Stimulated activated naive CD8-positive, alpha-beta T cell treated with anti-CD3 and anti-CD28 coated beads, Interleukin-15, Interleukin-2, amounts not matched to agents 100 U/mL and 50 U/mL, for 24 hours (primary cell): ENCODE measurements around the gene ZNF69.
"Not testable (repeated sequence)": the region's sequence is repeated elsewhere in the genome, so short reads cannot be mapped to it uniquely, and the experiment has no call there.

Experiments
- ATAC-seq: fragments of 150-1000 bp; cut with Tn5 transposase; one replicate; pipeline ENCODE4 v1.10.0; 2021
- DNase-seq: peaks from one replicate; pipeline ENCODE4 v3.0.0; 2021

ZNF69 gene

DNA sequence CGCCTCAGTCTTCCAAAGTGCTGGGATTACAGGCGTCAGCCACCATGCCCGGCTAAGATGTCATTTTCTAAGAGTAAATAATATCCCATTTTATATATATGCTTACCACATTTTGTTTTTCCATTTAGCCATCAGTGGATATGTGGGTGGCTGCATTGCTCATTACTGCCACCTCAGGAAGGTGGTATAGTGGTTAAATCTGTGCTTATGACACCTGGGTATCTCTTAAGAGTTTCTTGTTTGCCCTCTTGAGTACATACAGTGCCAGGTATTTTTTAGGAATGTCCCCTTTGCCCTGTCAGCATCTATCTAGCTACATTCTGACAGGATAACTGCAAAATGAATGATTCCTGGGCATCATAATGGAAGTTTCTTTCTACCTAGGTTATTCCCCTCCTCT, 14.6 kb downstream of the ZNF69 start:
- ATAC-seq (no peak), DNase-seq (no peak)

DNA sequence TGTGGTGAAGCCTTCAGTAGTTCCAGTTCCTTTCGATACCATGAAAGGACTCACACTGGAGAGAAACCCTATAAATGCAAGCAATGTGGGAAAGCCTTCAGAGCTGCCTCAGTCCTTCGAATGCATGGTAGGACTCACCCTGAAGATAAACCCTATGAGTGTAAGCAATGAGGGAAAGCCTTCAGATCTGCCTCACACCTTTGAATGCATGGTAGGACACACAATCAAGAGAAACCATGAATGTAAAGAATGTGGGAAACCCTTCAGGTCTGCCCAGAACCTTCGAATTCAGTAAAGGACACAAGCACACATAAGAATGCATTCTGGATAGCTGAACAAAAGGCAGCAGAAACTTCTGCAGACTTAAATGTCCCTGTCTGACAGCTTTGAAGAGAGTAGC, 18.3 kb downstream of the ZNF69 start:
- DNase-seq = no peak
- no peak for ATAC-seq

DNA sequence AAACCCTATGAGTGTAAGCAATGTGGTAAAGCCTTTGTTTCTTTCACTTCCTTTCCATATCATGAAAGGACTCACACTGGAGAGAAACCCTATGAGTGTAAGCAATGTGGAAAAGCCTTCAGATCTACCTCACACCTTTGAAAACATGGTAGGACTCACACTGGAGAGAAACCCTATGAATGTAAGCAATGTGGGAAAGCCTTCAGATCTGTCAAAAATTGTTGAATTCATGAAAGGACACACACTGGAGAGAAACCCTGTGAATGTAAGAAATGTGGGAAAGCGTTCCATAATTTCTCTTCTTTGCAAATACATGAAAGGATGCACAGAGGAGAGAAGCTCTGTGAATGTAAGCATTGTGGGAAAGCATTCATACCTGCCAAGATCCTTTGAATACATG, 24.4 kb downstream of the ZNF69 start:
- not testable (repeated sequence) for DNase-seq, ATAC-seq

DNA sequence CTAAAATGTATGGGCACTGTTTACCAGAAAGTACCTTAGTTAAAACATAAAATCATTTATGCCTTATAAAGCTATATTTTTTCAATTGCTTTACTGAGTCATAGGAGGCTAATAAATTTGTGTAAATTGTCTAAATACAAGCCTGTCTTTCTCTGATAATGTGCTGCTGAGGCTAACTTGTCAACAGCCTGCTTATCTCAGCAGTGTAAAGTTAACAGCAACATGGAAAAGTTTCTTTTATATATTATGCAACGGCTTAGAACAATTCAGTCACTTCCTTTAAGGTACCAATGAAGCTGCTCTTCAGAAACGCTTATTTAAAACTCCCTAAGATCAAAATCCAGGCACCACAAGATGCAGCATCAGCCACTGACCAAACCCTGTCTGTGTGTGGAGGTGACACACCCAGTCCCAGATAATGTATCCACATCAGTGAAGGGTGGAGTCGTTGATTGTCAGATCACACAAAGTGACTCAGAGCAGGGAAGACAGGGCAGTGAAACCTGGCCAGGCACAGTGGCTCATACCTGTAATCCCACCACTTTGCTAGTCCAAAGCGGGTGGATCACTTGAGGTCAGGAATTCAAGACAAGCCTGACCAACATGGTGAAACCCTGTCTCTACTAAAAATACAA, 27.0 kb downstream of the ZNF69 start:
- ATAC-seq, DNase-seq: not testable (repeated sequence)

DNA sequence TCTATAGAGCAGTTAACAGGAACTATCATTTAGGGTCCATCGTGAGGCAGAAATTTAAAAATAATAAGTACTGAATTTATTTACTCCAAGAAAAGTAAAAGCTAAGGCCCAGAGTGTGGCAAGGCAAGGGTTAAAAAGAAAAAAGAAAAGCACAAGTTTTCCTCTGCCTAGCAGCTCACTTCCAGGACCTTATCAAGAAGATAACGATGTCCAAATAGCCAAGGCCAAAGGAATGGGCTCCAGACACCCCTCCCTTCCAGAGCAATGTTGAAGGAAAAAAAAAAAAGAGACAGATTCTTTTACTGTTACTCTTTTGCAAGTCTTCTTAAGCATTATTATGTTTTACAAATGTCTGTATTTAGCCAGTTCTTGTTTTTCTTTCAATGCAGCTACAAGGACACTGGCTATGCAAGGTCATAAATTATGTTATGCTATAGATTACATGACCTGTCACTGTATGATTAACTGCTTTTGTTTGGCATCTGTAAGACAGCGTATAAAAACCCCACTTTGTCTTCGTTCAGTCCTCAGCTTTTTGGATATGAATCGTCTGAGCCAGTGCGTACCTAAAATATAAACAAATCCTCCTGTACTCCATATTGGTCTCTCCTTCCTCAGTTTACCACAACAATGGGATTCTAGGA, 34.4 kb downstream of the ZNF69 start:
- ATAC-seq (no peak), DNase-seq (no peak)

DNA sequence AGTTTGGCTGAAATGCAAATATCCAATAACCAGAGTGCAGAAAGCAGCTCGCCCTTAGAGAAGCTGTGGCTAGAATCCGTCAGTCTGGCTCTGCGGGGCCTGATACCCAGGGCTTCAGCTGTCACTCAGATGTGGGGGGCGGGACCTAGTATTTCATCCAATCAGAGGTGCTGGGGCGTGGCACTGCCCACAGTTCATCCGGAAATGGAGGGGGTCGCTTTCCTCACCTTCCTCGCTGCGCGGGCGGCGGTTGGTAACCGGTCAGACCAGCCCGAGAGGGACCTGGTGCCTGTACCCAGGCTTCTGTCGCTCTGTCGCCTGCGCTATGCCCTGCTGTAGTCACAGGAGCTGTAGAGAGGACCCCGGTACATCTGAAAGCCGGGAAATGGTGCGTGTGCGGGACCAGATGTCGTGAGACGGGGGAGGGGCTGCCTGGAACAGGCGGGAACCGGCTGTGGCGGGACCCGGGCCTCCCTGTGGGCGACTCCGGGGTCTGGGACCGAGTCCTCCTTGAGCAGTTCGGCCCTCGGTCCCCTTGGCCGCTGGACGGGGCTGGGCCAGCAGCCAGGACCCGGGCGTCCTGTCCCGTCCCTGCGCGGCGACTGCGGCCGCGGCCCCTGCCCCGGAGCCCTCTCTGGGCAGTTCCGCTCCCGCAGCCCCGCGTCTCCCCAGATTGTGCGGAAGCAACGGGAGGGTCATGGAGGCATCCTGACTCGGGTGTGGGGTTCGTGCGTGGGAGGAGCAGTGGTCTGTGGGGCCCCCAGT, 37.5 kb downstream of the ZNF69 start, which contains the start of gene ZNF700:
Gene ZNF700 (plus strand): TSS at position 222 of the 765 bp plus-strand sequence. CDS start 104 bp downstream, at position 326.
- DNase-seq (peak; percentile 94), ATAC-seq (peak; percentile 98)

DNA sequence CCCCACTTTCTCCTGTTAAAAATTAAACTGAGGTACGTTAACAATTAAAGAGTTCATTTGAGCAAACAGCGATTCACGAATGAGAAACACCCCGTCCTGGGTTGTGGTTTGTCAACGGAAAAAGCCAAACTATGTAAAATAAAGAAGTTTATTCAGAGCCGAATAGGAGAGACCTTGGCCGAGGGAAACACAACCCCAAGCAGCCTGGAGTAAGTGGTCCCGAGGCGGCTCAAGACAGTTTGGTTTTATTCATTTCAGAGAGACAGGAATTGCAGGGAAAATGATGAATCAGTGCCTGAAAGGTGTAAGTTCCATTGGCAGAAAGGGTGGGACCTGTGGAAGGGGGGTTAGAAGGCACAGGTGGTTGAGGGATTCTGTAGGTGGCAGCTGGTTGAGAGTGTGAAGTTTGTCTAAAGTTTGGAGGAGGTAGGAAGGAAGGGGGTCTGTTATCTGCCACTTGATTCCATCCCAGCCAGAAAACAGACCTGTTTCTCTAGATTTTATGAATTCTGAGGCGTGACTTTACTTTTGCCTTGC, 38.1 kb downstream of the ZNF69 start:
- not testable (repeated sequence) for ATAC-seq, DNase-seq

DNA sequence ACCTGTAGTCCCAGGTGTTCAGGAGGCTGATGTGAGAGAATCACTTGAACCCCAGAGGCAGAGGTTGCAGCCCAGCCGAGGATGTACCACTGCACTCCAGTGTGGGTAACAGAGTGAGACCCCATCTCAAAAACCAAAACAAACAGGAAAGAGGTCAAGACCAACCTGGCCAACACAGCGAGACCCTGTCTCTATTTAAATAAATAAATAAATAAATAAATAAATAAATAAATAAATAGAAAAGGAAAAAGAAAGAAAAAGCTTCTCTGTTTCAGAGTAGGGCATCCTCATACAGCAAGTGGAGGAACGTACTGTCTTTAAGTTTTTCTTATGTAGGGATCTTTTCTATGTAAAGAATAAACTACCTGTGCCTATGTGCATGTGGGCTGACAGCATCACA, 39.6 kb downstream of the ZNF69 start:
- DNase-seq (no peak), ATAC-seq (no peak)

DNA sequence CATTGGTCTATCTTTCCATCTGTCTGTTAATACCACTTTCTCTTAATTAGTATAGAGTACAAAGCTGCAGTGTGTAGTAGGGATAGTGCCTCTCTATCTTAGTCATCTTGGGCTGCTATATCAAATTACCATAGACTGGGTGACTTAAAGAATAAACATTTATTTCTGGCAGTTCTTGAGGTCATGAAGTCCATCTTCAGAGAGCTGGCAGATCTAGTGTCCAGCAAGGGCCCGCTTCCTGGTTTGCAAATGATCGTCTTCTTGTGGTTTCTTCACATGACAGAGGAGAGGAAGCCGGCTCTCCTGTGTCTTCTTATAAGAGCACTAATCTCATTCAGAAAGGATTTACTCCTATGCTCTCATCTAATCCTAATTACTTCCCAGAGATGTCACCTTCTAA, 43.5 kb downstream of the ZNF69 start:
- ATAC-seq = no peak
- no peak for DNase-seq

DNA sequence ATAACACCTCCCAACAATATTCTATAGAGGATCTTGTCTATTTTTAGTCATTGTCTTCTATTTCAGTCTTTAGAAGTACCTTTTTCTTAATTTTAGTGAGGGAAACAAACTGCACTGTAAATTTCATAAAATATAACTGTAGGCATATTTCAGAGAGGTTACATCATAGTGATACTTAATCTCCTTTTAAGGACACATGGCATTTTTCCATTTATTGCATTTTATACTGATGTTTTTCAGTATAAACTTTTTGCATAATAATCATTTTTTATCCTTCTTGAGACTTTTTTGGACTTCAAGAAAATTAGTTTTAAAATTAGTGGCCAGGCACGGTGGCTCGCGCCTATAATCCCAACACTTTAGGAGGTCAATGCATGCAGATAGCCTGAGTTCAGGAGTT, 43.9 kb downstream of the ZNF69 start:
- ATAC-seq = no peak
- no peak for DNase-seq

DNA sequence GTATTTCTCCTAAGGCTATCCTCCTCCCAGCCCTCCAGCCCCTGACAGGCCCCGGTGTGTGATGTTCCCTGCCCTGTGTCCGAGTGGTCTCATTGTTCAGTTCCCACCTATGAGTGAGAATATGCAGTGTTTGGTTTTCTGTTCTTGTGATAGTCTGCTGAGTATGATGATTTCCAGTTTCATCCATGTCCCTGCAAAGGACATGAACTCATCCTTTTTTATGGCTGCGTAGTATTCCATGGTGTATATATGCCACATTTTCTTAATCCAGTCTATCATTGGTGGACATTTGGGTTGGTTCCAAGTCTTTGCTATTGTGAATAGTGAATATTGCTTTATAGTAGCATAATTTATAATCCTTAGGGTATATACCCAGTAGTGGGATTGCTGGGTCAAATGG, 48.2 kb downstream of the ZNF69 start:
- DNase-seq, ATAC-seq: not testable (repeated sequence)

DNA sequence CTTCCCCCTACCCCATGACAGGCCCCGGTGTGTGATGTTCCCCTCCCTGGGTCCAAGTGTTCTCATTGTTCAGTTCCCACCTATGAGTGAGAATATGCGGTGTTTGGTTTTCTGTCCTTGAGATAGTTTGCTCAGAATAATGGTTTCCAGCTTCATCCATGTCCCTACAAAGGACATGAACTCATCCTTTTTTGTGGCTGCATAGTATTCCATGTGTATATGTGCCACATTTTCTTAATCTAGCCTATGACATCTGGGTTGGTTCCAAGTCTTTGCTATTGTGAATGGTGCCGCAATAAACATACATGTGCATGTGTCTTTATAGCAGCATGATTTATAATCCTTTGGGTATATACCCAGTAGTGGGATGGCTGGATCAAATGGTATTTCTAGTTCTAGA, 50.8 kb downstream of the ZNF69 start:
- not testable (repeated sequence) for DNase-seq, ATAC-seq

DNA sequence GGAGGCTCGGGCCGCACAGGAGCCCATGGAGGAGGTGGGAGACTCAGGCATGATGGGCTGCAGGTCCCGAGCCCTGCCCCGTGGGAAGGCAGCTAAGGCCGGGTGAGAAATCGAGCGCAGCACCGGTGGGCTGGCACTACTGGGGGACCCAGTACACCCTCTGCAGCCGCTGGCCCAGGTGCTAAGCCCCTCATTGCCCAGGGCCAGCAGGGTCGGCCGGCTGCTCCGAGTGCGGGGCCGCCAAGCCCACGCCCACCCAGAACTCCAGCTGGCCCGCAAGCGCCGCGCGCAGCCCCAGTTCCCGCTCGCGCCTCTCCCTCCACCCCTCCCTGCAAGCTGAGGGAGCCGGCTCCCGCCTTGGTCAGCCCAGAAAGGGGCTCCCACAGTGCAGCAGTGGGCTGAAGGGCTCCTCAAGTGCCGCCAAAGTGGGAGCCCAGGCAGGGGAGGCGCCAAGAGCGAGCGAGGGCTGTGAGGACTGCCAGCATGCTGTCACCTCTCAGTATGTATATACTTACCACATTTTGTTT, 53.8 kb downstream of the ZNF69 start:
- not testable (repeated sequence) for ATAC-seq

DNA sequence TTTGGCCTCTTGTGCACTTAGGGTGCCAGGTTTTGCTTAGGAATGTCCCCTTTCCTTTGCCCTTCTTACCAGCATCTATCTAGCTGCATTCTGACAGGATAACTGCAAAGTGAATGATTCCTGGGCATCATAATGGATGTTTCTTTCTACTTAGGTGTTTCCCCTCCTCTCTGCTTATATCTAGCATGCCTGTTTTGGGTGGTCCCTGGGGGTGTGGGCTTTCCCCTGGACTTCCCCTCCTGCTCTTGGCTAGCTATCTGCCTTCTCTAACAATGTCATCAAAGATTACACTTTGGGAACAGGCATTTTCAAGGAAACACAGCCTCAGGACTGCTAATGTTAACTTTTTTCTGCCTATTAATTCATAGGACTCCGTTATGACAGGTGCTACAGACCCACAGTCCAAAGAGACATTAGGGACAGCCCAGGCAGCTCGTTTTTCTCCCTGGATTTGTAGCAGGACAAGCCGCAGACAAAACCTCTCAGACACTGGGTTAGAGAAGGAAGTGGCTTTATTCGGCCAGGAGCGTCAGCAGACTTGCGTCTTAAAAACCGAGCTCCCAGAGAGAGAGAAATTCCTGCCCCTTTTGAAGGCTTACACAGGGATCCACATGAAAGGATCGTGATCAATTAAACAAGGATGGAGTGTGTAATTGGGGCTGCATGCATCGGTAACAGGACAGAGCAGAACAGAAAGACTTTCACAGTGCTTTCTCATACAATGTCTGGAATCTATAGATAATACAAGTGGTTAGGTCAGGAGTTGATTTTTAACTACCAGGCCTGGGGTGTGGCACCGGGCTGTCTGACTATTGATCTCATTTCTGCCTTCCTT, 54.6 kb downstream of the ZNF69 start:
- no peak for ATAC-seq
- no peak for DNase-seq

More for the DNA sequence above, 53.8 kb downstream of the ZNF69 start:
- not testable (repeated sequence) for DNase-seq

DNA sequence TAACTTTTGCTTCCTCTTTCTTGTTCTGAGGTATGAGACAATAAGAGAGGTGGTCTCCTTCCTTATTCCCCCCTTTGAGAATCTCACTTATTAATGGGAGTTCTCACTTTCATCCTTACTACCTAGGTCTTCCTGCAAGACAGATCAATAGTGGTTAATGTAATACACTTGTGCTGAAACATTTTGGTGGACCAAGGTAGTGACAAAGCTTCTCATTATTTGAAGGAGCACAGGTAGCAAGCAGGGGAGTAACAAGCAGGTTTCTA, 55.2 kb downstream of the ZNF69 start:
- DNase-seq = no peak
- no peak for ATAC-seq

DNA sequence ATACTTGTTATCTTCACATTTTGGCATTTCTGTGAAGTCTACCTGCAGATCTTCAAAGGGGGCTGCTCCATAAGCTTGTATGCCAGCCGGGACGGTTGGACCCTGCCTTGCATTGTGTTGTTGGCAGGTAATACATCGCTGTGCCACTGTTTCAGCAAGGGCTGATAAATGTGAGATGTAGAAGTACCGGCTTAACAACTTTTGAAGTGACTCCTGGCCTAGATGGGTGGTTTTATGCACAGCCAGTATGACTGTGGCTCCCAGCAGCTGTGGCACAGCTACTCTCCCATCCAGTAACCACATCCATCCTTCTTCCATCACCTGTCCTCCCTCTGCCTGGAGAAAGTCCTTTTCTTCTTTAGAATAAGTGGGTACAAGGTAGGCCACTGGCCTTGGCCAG, 57.1 kb downstream of the ZNF69 start:
- no peak for DNase-seq
- no peak for ATAC-seq

DNA sequence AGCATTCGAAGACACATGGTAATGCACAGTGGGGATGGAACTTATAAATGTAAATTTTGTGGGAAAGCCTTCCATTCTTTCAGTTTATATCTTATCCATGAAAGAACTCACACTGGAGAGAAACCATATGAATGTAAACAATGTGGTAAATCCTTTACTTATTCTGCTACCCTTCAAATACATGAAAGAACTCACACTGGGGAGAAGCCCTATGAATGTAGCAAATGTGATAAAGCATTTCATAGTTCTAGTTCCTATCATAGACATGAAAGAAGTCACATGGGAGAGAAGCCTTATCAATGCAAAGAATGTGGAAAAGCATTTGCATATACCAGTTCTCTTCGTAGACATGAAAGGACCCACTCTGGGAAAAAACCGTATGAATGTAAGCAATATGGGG, 61.1 kb downstream of the ZNF69 start:
- ATAC-seq (no peak), DNase-seq (no peak)

DNA sequence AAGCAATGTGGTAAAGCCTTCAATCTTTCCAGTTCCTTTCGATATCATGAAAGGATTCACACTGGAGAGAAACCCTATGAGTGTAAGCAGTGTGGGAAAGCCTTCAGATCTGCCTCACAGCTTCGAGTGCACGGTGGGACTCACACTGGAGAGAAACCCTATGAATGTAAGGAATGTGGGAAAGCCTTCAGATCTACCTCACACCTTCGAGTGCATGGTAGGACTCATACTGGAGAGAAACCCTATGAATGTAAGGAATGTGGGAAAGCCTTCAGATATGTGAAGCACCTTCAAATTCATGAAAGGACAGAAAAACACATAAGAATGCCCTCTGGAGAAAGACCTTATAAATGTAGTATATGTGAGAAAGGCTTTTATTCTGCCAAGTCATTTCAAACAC, 61.6 kb downstream of the ZNF69 start:
- ATAC-seq (no peak), DNase-seq (no peak)

DNA sequence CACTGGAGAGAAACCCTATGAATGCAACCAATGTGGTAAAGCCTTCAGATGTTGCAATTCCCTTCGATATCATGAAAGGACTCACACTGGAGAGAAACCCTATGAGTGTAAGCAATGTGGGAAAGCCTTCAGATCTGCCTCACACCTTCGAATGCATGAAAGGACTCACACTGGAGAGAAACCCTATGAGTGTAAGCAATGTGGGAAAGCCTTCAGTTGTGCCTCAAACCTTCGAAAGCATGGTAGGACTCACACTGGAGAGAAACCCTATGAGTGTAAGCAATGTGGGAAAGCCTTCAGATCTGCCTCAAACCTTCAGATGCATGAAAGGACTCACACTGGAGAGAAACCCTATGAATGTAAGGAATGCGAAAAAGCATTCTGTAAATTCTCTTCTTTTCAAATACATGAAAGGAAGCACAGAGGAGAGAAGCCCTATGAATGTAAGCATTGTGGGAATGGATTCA, 62.1 kb downstream of the ZNF69 start:
- ATAC-seq, DNase-seq: not testable (repeated sequence)

DNA sequence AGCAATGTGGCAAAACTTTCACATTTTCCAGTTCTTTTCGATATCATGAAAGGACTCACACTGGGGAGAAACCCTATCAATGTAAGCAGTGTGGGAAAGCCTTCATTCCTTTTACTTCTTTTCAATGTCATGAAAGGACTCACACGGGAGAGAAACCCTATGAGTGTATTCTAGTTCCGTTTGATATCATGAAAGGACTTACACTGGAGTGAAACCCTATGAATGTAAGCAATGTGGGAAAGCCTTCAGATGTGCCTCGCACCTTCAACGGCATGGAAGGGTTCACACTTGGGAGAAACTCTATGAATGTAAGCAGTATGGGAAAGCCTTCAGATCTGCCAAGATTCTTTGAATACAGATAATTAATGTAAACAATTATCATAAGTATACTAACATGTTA, 62.7 kb downstream of the ZNF69 start:
- no peak for DNase-seq
- no peak for ATAC-seq
